ENCODE data around the gene NRROS.

The NRROS gene

GRCh38 chr3:196707566-196707965, 68.1 kb downstream of the NRROS start:
- H3K9me2 ChIP-seq (replicated peaks; ENCODE audit: low read depth, low read length) = no peaks in the 10 kb centered on the region
- H3F3A ChIP-seq (ENCODE audit: low read depth) = no peaks in the 10 kb centered on the region; the same call in 1 of the 2 replicates
- no peaks in the 10 kb centered on the region for H3K36me3 ChIP-seq (ENCODE audit: insufficient read depth, low read length)
- H3K79me2 ChIP-seq (ENCODE audit: insufficient read depth, low read length) = peaks cover 1% of the 10 kb centered on the region; the same call in 1 of the 2 replicates
- no peak overlapping the region for H3K9ac ChIP-seq (ENCODE audit: low read depth, low read length, poor library complexity, severe bottlenecking)
- TF ChIP-seq EZH2phosphoT487 (IDR thresholded peaks at IDR 0.05; ENCODE audit: borderline replicate concordance) (no peak), CTCF (conservative IDR thresholded peaks at IDR 0.05; ENCODE audit: low read length) (no peak)
- H3K27me3 ChIP-seq (ENCODE audit: insufficient read depth, low read length, poor library complexity, severe bottlenecking) = no peaks in the 10 kb centered on the region
- no peaks in the 10 kb centered on the region for H3K9me3 ChIP-seq (ENCODE audit: insufficient read depth, low read depth, low read length)
- no peaks in the 10 kb centered on the region for H4K20me1 ChIP-seq (ENCODE audit: insufficient read depth, low read length, poor library complexity, severe bottlenecking)
- peaks cover 8% of the 10 kb centered on the region for H3K4me1 ChIP-seq (ENCODE audit: insufficient read depth, low read length, poor library complexity, severe bottlenecking)
- no peak overlapping the region for H2AFZ ChIP-seq (ENCODE audit: low read length)
- no peak overlapping the region for H3K4me3 ChIP-seq (ENCODE audit: low read length, poor library complexity, severe bottlenecking)
- no peak overlapping the region for H3K4me2 ChIP-seq (ENCODE audit: low read depth, low read length, poor library complexity, severe bottlenecking)

GRCh38 chr3:196708467-196708866, 69.0 kb downstream of the NRROS start:
- H2AFZ ChIP-seq (ENCODE audit: low read length) = no peak overlapping the region
- peaks cover 10% of the 10 kb centered on the region; the same call in 1 of the 2 replicates for H3K79me2 ChIP-seq (ENCODE audit: insufficient read depth, low read length)
- no peaks in the 10 kb centered on the region for H3K27me3 ChIP-seq (ENCODE audit: insufficient read depth, low read length, poor library complexity, severe bottlenecking)
- no peak for TF ChIP-seq EZH2phosphoT487 (IDR thresholded peaks at IDR 0.05; ENCODE audit: borderline replicate concordance)
- no peak for TF ChIP-seq CTCF (conservative IDR thresholded peaks at IDR 0.05; ENCODE audit: low read length)
- no peak overlapping the region for H3K4me3 ChIP-seq (ENCODE audit: low read length, poor library complexity, severe bottlenecking)
- no peak overlapping the region for H3K9ac ChIP-seq (ENCODE audit: low read depth, low read length, poor library complexity, severe bottlenecking)
- no peaks in the 10 kb centered on the region for H4K20me1 ChIP-seq (ENCODE audit: insufficient read depth, low read length, poor library complexity, severe bottlenecking)
- no peaks in the 10 kb centered on the region; the same call in 1 of the 2 replicates for H3F3A ChIP-seq (ENCODE audit: low read depth)
- no peak overlapping the region for H3K4me2 ChIP-seq (ENCODE audit: low read depth, low read length, poor library complexity, severe bottlenecking)
- no peaks in the 10 kb centered on the region for H3K9me2 ChIP-seq (replicated peaks; ENCODE audit: low read depth, low read length)
- H3K9me3 ChIP-seq (ENCODE audit: insufficient read depth, low read depth, low read length) = no peaks in the 10 kb centered on the region
- H3K36me3 ChIP-seq (ENCODE audit: insufficient read depth, low read length) = no peaks in the 10 kb centered on the region
- H3K4me1 ChIP-seq (ENCODE audit: insufficient read depth, low read length, poor library complexity, severe bottlenecking) = peaks cover 8% of the 10 kb centered on the region

Measured in Loucy (cell line).